PC-3 (cell line): ENCODE data around the gene MIEN1.

Experiments
- EZH2 ChIP-seq: fragments of 300-600 bp; sonication (generic); IDR thresholded peaks from one replicate; pipeline ENCODE4 v1.6.1; 2017; ENCODE audit warnings: antibody characterized with exemption, mild to moderate bottlenecking, low read length; ENCODE audit not compliant: unreplicated experiment
- EZH2phosphoT487 ChIP-seq: fragments of 300-600 bp; sonication (generic); IDR thresholded peaks from 2 replicates; pipeline ENCODE4 v1.6.1; 2018; ENCODE audit warnings: mild to moderate bottlenecking, antibody characterized with exemption, low read length, borderline replicate concordance
- TF ChIP-seq, protein P1 (sequence below): fragments of 300-600 bp; sonication (generic); conservative IDR thresholded peaks from 2 replicates; pipeline ENCODE4 v1.5.1; 2017; ENCODE audit warnings: antibody characterized with exemption, low read depth, mild to moderate bottlenecking, low read length

DNA sequence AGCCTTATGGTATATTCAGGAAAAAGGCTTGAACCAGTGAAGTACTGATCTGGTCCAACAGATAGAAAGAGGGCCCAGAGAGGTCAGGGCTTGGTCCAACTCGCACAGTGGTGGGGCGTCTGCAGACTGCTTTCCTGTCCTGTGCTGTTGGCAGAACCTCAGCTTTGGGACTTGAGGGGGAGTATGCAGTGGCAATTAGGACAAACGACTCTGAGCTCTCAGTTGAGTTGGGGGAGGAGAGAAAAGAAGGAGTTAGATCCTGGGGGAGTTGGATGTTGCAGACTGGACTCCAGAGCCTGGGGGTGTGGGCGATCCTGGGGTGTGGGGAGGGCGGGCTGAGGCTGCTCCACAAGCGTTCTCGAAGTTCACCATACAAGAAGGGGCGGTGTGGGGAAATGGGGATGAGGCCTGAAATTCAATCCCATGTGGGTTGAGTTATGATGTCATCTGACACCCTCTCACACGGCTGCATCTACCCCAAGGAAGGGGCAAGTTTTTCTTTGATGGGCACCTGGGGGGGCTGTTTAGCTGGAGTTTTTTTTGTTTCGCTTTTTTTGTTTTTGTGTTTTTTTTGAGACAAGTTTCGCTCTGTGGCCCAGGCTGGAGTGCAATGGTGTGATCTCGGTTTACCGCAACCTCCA, 22.0 kb upstream of the MIEN1 start:
- TF ChIP-seq EZH2: no peak
- TF ChIP-seq, protein P1, sequence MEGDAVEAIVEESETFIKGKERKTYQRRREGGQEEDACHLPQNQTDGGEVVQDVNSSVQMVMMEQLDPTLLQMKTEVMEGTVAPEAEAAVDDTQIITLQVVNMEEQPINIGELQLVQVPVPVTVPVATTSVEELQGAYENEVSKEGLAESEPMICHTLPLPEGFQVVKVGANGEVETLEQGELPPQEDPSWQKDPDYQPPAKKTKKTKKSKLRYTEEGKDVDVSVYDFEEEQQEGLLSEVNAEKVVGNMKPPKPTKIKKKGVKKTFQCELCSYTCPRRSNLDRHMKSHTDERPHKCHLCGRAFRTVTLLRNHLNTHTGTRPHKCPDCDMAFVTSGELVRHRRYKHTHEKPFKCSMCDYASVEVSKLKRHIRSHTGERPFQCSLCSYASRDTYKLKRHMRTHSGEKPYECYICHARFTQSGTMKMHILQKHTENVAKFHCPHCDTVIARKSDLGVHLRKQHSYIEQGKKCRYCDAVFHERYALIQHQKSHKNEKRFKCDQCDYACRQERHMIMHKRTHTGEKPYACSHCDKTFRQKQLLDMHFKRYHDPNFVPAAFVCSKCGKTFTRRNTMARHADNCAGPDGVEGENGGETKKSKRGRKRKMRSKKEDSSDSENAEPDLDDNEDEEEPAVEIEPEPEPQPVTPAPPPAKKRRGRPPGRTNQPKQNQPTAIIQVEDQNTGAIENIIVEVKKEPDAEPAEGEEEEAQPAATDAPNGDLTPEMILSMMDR: no peak
- TF ChIP-seq EZH2phosphoT487: no peak
